GM12874 (cell line): ENCODE data around the gene KANSL1.

Experiments used
- TF ChIP-seq, protein P1 (sequence below): IDR thresholded peaks from 2 replicates; pipeline ENCODE4 v1.5.1; 2011; ENCODE audit warnings: low read depth, mild to moderate bottlenecking, control low read depth, low read length, moderate library complexity; ENCODE audit not compliant: insufficient read depth

KANSL1 gene

GRCh38 chr17:46106966-46107644, 86.1 kb downstream of the KANSL1 start:
- TF ChIP-seq, protein P1, sequence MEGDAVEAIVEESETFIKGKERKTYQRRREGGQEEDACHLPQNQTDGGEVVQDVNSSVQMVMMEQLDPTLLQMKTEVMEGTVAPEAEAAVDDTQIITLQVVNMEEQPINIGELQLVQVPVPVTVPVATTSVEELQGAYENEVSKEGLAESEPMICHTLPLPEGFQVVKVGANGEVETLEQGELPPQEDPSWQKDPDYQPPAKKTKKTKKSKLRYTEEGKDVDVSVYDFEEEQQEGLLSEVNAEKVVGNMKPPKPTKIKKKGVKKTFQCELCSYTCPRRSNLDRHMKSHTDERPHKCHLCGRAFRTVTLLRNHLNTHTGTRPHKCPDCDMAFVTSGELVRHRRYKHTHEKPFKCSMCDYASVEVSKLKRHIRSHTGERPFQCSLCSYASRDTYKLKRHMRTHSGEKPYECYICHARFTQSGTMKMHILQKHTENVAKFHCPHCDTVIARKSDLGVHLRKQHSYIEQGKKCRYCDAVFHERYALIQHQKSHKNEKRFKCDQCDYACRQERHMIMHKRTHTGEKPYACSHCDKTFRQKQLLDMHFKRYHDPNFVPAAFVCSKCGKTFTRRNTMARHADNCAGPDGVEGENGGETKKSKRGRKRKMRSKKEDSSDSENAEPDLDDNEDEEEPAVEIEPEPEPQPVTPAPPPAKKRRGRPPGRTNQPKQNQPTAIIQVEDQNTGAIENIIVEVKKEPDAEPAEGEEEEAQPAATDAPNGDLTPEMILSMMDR: no peak

- TF ChIP-seq, protein P1: no peak
Observed at GRCh38 chr17:46100590-46100989, 92.6 kb downstream of the KANSL1 start.

- TF ChIP-seq, protein P1: no peak
Observed at GRCh38 chr17:46099865-46100264, 93.4 kb downstream of the KANSL1 start.

GRCh38 chr17:46097497-46097896, 95.7 kb downstream of the KANSL1 start:
- TF ChIP-seq, protein P1: no peak

DNA sequence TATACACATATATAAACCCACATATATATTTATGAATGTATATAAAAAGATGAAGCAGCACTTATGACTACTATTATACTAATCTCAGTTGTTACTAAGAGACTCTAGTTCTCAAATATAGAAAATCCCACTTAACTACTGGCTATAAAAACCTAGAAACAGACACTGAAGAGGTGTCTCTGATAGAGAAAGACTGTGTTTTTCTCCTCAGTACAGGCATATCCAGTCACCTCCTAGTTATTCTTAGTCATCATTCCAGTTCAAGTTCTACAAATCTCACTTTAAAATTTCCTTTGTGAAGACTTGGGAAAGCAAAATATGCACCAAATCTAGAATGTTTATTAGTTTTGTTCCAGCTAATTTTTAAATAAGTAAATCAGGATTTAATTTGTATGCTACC, 100.2 kb downstream of the KANSL1 start:
- TF ChIP-seq, protein P1: no peak

DNA sequence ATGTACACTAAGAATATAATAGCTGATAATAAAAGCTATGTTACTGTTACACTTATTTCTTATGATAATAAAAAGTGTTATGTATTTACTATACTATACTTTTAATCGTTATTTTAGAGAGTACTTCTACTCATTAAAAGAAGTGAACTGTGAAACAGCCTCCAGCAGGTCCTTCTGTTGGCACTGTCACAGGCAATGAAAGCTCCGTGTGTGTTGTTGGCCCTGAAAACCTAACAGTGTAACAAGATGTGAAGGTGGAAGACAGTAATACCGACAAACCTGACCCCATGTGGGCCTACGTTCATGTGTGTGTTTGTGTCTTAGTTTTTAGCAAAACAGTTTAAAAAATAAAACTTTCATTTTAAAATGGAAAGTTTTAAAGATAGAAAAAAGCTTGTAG, 102.4 kb downstream of the KANSL1 start:
- TF ChIP-seq, protein P1: no peak

- TF ChIP-seq, protein P1: no peak
Observed at GRCh38 chr17:46089389-46089965, 103.8 kb downstream of the KANSL1 start.
